Kidney epithelial cell (primary cell): Measurements from ENCODE around the gene AKAP8. TPM values are rescaled to one million over a fixed set of nuclear protein-coding genes. Genes with fewer than 3 reads are reported as not detected.
"Not testable (repeated sequence)": the region's sequence is repeated elsewhere in the genome, so short reads cannot be mapped to it uniquely, and the experiment has no call there.

ENCODE experiments used
- DNase-seq: peaks from one replicate; pipeline ENCODE4 v3.0.0-alpha.2; 2010; ENCODE audit warnings: low read depth
- H3K27me3 ChIP-seq: 2 replicates; pipeline ENCODE4 v1.6.0; 2011; ENCODE audit warnings: low read length; ENCODE audit not compliant: control insufficient read depth, insufficient read depth
- H3K36me3 ChIP-seq: 2 replicates; pipeline ENCODE4 v1.5.1; 2011; ENCODE audit warnings: low read length; ENCODE audit not compliant: control insufficient read depth, insufficient read depth
- H3K4me3 ChIP-seq: 2 replicates; pipeline ENCODE4 v1.5.1; 2011; ENCODE audit warnings: low read depth, mild to moderate bottlenecking, control low read depth, low read length
- total RNA-seq: library from RNA; depleted of rRNA; stranded (reverse); fragments of >200 nt; gene quantifications from 2 replicates; pipeline ENCODE4 v1.2.3, GENCODE V29; 2015
- TF ChIP-seq, protein P1 (sequence below): IDR thresholded peaks from 2 replicates; pipeline ENCODE4 v1.5.1; 2011; ENCODE audit warnings: mild to moderate bottlenecking, moderate library complexity, low read length, control low read depth, inconsistent platforms; ENCODE audit not compliant: insufficient read depth, poor library complexity, severe bottlenecking

AKAP8 gene
- total RNA-seq, 1 donor from 2014 or later, result 19.2 TPM

DNA sequence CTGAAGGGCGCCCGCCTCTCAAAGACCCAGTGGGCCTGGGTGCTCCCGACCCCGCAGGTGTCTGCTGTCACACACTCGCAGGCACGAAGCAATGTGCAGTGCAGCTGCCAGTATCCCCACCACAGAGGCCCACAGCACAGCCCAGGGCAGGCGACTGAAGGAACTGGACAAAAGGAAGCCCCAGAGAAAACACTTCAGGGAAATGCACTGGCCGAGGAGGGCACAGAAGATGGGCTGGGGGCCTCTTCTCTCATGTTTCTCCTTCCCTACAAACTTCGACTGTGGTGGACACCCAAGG, 10.0 kb downstream of the AKAP8 start:
- no peak overlapping the region for H3K4me3 ChIP-seq
- TF ChIP-seq, protein P1, sequence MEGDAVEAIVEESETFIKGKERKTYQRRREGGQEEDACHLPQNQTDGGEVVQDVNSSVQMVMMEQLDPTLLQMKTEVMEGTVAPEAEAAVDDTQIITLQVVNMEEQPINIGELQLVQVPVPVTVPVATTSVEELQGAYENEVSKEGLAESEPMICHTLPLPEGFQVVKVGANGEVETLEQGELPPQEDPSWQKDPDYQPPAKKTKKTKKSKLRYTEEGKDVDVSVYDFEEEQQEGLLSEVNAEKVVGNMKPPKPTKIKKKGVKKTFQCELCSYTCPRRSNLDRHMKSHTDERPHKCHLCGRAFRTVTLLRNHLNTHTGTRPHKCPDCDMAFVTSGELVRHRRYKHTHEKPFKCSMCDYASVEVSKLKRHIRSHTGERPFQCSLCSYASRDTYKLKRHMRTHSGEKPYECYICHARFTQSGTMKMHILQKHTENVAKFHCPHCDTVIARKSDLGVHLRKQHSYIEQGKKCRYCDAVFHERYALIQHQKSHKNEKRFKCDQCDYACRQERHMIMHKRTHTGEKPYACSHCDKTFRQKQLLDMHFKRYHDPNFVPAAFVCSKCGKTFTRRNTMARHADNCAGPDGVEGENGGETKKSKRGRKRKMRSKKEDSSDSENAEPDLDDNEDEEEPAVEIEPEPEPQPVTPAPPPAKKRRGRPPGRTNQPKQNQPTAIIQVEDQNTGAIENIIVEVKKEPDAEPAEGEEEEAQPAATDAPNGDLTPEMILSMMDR, result no peak
- DNase-seq, result no peak
- H3K27me3 ChIP-seq, result no peaks in the 10 kb centered on the region
- peaks cover 9% of the 10 kb centered on the region for H3K36me3 ChIP-seq

DNA sequence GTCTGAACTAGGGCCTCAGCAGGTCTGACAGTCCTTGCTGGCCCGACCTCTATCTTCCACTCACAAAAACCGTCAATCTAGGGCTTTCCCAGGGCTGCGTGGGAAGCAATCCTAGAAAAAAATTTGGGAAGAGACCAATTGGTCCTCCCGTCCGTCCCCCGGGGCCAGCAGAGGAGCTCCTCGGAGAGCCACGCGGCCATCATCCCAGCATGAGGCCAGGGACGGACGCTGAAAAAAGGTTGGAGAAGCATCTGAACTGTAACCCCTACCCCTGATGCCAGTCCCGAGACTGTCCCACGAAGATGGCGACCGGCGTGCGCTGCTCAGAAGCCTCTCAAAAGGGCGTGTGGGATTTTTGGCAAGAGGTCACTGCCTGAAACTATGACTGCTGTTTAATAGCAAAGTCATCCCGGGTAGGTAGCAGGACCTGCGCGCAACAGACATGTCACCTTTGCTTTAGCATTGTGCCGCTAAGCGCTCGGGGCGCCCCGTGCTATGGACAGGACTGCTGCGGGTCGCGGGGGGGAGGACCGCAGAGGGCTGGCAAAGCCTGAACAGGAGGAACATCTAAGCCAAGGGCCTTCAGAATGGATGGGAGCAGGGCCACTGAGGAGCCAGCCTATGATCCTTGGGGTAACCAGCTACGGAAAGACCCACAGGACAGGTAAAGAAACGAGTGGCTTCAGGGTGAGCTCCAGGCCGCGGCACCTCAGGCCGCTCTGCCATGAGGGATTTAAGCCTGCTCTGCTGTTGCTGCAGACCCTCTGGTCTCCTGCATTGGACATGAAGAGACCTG, 10.6 kb downstream of the AKAP8 start:
- TF ChIP-seq, protein P1, result no peak
- H3K27me3 ChIP-seq, result no peaks in the 10 kb centered on the region
- DNase-seq, result no peak
- H3K4me3 ChIP-seq, result no peak overlapping the region
- H3K36me3 ChIP-seq, result peaks cover 7% of the 10 kb centered on the region

DNA sequence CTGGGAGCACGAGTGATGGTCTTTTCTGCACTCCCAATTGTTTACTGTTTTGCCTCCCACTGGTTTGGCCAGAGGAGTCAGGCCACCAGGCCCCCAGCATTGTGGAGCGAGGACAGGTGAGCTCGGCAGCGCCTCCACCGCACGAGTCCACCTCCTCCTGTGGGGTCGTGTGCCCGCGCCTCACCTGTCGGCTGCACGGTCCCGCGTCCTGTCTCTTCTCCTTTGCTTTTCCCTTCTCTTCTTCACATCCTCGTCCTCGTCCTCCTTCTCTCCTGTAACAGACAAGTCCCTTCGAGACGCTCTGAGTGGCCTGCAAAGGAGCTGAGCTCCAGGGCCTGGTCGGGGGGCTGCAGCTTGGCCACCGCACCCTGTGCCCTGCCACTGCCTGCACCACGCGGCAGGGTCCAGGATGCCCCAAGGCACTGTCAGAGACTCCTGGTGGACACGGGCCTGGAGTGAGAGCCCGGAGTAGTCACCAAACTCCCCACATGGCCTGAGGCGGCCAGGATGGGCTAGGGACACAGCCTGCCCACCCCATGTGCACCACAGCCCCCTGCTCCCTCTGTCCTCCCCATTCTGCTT, 11.4 kb downstream of the AKAP8 start:
- no peak overlapping the region for H3K4me3 ChIP-seq
- TF ChIP-seq, protein P1, result no peak
- H3K36me3 ChIP-seq, result peaks cover 7% of the 10 kb centered on the region
- no peak for DNase-seq
- H3K27me3 ChIP-seq, result no peaks in the 10 kb centered on the region

DNA sequence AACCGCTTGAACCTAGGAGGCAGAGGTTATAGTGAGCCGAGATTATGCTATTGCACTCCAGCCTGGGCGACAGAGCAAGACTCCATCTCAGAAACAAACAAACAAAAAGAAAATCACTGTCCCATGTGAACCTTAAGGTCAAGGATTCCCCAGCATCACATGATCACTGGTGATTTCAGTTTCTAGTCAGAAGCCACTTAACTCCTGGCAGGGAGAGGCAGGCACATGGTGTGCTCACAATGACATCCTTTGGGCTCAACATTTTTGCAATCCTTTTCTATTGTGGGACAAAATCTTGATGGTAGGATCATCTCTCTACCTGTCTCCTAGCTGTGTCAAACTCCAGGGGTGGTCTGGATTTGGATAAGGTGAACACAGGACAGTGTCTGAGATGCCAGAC, 12.1 kb downstream of the AKAP8 start:
- Histone ChIP-seq H3K4me3 (no peak overlapping the region), H3K36me3 (peaks cover 7% of the 10 kb centered on the region), H3K27me3 (no peaks in the 10 kb centered on the region)
- TF ChIP-seq, protein P1, result no peak
- no peak for DNase-seq

DNA sequence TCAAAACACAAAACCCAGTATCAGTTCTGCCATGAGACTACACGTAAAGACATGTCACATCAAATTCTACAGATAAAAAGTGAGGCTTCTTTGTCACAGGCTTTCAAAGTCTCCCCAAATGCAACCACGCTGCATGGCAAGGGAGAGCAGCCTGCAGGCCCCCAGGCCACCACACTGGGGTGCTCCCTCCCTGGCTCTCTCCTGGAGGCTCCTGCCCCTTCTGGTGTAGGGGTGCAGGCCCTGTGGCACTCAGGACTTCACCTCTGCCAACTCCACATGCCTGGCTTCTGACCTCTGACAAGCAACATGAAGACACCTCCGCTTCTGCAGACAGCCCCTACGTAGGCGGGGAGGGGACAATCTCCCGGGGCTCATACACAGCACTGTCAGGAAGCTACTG, 14.3 kb downstream of the AKAP8 start:
- H3K4me3 ChIP-seq, result no peak overlapping the region
- no peak for DNase-seq
- H3K36me3 ChIP-seq, result peaks cover 9% of the 10 kb centered on the region
- TF ChIP-seq, protein P1, result no peak
- no peaks in the 10 kb centered on the region for H3K27me3 ChIP-seq

DNA sequence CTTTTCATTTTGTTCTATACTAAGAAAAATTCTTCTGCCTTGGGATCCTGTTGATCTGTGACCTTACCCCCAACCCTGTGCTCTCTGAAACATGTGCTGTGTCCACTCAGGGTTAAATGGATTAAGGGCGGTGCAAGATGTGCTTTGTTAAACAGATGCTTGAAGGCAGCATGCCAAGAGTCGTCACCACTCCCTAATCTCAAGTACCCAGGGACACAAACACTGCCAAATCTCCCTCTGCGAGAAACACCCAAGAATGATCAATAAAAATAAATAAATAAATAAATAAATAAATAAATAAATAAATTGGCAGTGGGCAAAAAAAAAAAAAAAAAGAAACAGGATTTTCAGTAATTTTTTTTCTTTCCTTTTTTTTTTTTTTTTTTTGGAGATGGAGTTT, 15.8 kb downstream of the AKAP8 start:
- DNase-seq, H3K36me3 ChIP-seq, H3K27me3 ChIP-seq, H3K4me3 ChIP-seq: not testable (repeated sequence)

DNA sequence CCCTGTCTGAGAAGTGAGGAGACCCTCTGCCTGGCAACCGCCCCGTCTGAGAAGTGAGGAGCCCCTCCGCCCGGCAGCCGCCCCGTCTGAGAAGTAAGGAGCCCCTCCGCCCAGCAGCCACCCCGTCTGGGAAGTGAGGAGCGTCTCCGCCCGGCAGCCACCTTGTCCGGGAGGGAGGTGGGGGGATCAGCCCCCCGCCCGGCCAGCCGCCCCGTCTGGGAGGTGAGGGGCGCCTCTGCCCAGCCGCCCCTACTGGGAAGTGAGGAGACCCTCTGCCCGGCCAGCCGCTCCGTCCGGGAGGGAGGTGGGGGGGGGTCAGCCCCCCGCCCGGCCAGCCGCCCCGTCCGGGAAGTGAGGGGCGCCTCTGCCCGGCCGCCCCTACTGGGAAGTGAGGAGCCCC, 16.5 kb downstream of the AKAP8 start:
- not testable (repeated sequence) for DNase-seq, H3K27me3 ChIP-seq, H3K4me3 ChIP-seq, H3K36me3 ChIP-seq

DNA sequence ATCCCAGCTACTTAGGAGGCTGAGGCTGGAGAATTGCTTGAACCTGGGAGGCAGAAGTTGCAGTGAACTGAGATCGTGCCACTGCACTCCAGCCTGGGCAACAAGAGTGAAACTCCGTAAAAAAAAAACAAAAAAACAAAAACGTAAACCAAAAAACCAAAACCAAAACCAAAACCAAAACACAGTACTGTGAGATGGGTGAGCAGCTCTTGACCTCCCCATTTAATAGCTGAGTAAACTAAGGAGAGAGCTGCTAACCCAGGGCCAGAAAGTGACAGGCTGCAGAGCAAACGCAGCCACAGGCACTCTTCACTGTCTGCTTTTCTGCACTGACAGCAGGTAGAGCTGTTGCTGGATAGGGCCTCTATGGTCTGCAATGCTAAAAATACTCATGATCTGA, 19.6 kb downstream of the AKAP8 start:
- H3K4me3 ChIP-seq, result not testable (repeated sequence)

More for the DNA sequence above, 19.6 kb downstream of the AKAP8 start:
- H3K27me3 ChIP-seq, DNase-seq: not testable (repeated sequence)
- H3K36me3 ChIP-seq, result peaks cover 11% of the 10 kb centered on the region
